SK-N-SH (cell line): ENCODE results near the gene GABRD. TPM values are rescaled to one million over a fixed set of nuclear protein-coding genes. Genes with fewer than 3 reads are reported as not detected.

Experiments used
- CTCF ChIA-PET: fragments of 300-600, 350-600 bp; formaldehyde crosslinking; extraction: SDS; loops from one replicate; lab custom pipeline; 2021; lab: Yijun Ruan, JAX
- POLR2A ChIA-PET: fragments of 350-600 bp; sonication (Branson Sonifier 250); formaldehyde crosslinking; extraction: SDS; loops from one replicate; lab custom pipeline; 2020; ENCODE audit warnings: antibody characterized with exemption, inconsistent platforms; lab: Yijun Ruan, JAX
- DNase-seq: peaks from one replicate; pipeline ENCODE4 v3.0.0; 2012
- H2AFZ ChIP-seq: fragments of 200-600 bp; sonication (generic); 2 replicates; pipeline ENCODE4 v1.8.1; 2016; ENCODE audit warnings: antibody characterized with exemption, mild to moderate bottlenecking, low read depth
- H3F3A ChIP-seq: fragments of 200-600 bp; sonication (generic); replicated peaks from 2 replicates; pipeline ENCODE3; 2016; ENCODE audit warnings: antibody characterized with exemption, mild to moderate bottlenecking; ENCODE audit not compliant: insufficient read depth
- H3K27ac ChIP-seq, 2 experiments: fragments of 200-500 bp in 1 of 2; fragments of 200-600 bp in 1 of 2; sonication (Bioruptor generic) in 1 of 2; sonication (generic), shearing (Covaris generic) in 1 of 2; 2 replicates each; pipeline versions ENCODE4 v1.5.1 to v1.6.1; 2014 to 2016; ENCODE audit warnings: low read depth in 2 of 2, inconsistent platforms in 1 of 2, low read length in 1 of 2, mild to moderate bottlenecking in 1 of 2, mixed read lengths in 1 of 2
- H3K27me3 ChIP-seq: fragments of 200-600 bp; sonication (generic), shearing (Covaris generic); 2 replicates; pipeline ENCODE4 v1.6.1; 2016; ENCODE audit warnings: mixed run types; ENCODE audit not compliant: insufficient read depth
- H3K36me3 ChIP-seq, 2 experiments: fragments of 200-500 bp in 1 of 2; fragments of 200-600 bp in 1 of 2; sonication (Bioruptor generic) in 1 of 2; sonication (generic) in 1 of 2; replicated peaks in 1 of 2; 2 replicates each; pipeline versions ENCODE3 to v1.5.1; 2014 to 2016; ENCODE audit warnings: low read length in 1 of 2, mild to moderate bottlenecking in 1 of 2; ENCODE audit not compliant: insufficient read depth in 2 of 2, control insufficient read depth in 1 of 2
- H3K4me1 ChIP-seq, 2 experiments: fragments of 200-500 bp in 1 of 2; fragments of 200-600 bp in 1 of 2; sonication (Bioruptor generic) in 1 of 2; sonication (generic), shearing (Covaris generic) in 1 of 2; 2 replicates each; pipeline versions ENCODE4 v1.5.1 to v1.6.1; 2014 to 2016; ENCODE audit warnings: low read depth in 1 of 2, low read length in 1 of 2, mixed run types in 1 of 2; ENCODE audit not compliant: insufficient read depth in 2 of 2, control insufficient read depth in 1 of 2
- H3K4me2 ChIP-seq: fragments of 200-600 bp; sonication (generic), shearing (Covaris generic); 2 replicates; pipeline ENCODE4 v1.6.1; 2017; ENCODE audit warnings: mixed run types
- H3K4me3 ChIP-seq, 2 experiments: fragments of 200-500 bp in 1 of 2; fragments of 200-600 bp in 1 of 2; sonication (Bioruptor generic) in 1 of 2; sonication (generic), shearing (Covaris generic) in 1 of 2; 2 replicates each; pipeline versions ENCODE4 v1.5.1 to v1.8.1; 2014 to 2016; ENCODE audit warnings: low read depth in 2 of 2, inconsistent platforms in 1 of 2, low read length in 1 of 2, mild to moderate bottlenecking in 1 of 2, mixed read lengths in 1 of 2, moderate library complexity in 1 of 2
- H3K79me2 ChIP-seq: fragments of 200-600 bp; sonication (generic); 2 replicates; pipeline ENCODE4 v1.8.1; 2017; ENCODE audit warnings: mild to moderate bottlenecking; ENCODE audit not compliant: insufficient read depth
- H3K9ac ChIP-seq: fragments of 200-600 bp; sonication (generic); 2 replicates; pipeline ENCODE4 v1.6.1; 2017; ENCODE audit warnings: mixed run types
- H3K9me2 ChIP-seq: fragments of 200-600 bp; sonication (generic); 2 replicates; pipeline ENCODE4 v1.6.1; 2017; ENCODE audit warnings: mixed run types
- H3K9me3 ChIP-seq: fragments of 200-600 bp; sonication (generic); 2 replicates; pipeline ENCODE4 v1.6.1; 2017; ENCODE audit warnings: mixed run types, mild to moderate bottlenecking, moderate library complexity
- H4K20me1 ChIP-seq: fragments of 200-600 bp; sonication (generic); 2 replicates; pipeline ENCODE4 v1.6.1; 2017; ENCODE audit warnings: mild to moderate bottlenecking, mixed run types; ENCODE audit not compliant: insufficient read depth
- CHD2 ChIP-seq: fragments of 150-350 bp; IDR thresholded peaks from 2 replicates; pipeline ENCODE4 v1.6.1; 2018; ENCODE audit warnings: low read length; ENCODE audit not compliant: partially characterized antibody
- CTCF ChIP-seq: fragments of 200-600 bp; sonication (generic); IDR thresholded peaks from 2 replicates; pipeline ENCODE4 v1.6.1; 2017; ENCODE audit warnings: antibody characterized with exemption, mild to moderate bottlenecking, moderate library complexity
- ELF1 ChIP-seq: IDR thresholded peaks from 2 replicates; pipeline ENCODE4 v1.4.0; 2012
- EP300 ChIP-seq, 2 experiments: IDR thresholded peaks; 2 replicates each; pipeline versions ENCODE4 v1.4.0 to v1.6.1; 2012; ENCODE audit warnings: borderline replicate concordance in 1 of 2, low read depth in 1 of 2, low read length in 1 of 2
- FOSL2 ChIP-seq: IDR thresholded peaks from 2 replicates; pipeline ENCODE4 v1.4.0; 2012; ENCODE audit warnings: low read depth, mild to moderate bottlenecking, moderate library complexity, borderline replicate concordance
- GABPA ChIP-seq: IDR thresholded peaks from 2 replicates; pipeline ENCODE4 v1.4.0; 2012; ENCODE audit warnings: low read depth, mild to moderate bottlenecking
- MAX ChIP-seq: IDR thresholded peaks from 2 replicates; pipeline ENCODE4 v1.4.0; 2012; ENCODE audit warnings: low read depth
- NFIC ChIP-seq: IDR thresholded peaks from 2 replicates; pipeline ENCODE4 v1.4.0; 2012; ENCODE audit warnings: borderline replicate concordance
- REST ChIP-seq: IDR thresholded peaks from 2 replicates; pipeline ENCODE4 v1.6.1; 2012; ENCODE audit warnings: mild to moderate bottlenecking, low read depth, low read length, moderate library complexity
- SMC3 ChIP-seq: IDR thresholded peaks from 2 replicates; pipeline ENCODE4 v1.6.1; 2012; ENCODE audit warnings: low read depth, low read length, improper control_type of control experiment
- TCF12 ChIP-seq: IDR thresholded peaks from 2 replicates; pipeline ENCODE4 v1.4.0; 2012
- ZBTB33 ChIP-seq: IDR thresholded peaks from 2 replicates; pipeline ENCODE4 v1.4.0; 2012; ENCODE audit warnings: low read depth, borderline replicate concordance
- WGBS: methylation state at CpG from one replicate; pipeline ENCODE4 v1.1.6; 2017; ENCODE audit warnings: low lambda C conversion rate; 5-methylcytosine and 5-hydroxymethylcytosine counted together
- polyA plus RNA-seq, 3 experiments: library from polyadenylated mRNA; depleted of rRNA; stranded (reverse); fragments of >200 nt; gene quantifications; 2 replicates each; pipeline ENCODE4 v1.2.3, GENCODE V29; 2012
- TF ChIP-seq, protein P1 (sequence below): IDR thresholded peaks from 2 replicates; pipeline ENCODE4; 2012
- TF ChIP-seq, protein P2 (sequence below): fragments of 150-350 bp; IDR thresholded peaks from 2 replicates; pipeline ENCODE4 v1.6.1; 2017; ENCODE audit warnings: antibody characterized with exemption, low read length, low read depth, borderline replicate concordance

Gene GABRD
- polyA plus RNA-seq, 1 of the 3 experiments (the other 2 are of a cell fraction), result 0.07 TPM

DNA sequence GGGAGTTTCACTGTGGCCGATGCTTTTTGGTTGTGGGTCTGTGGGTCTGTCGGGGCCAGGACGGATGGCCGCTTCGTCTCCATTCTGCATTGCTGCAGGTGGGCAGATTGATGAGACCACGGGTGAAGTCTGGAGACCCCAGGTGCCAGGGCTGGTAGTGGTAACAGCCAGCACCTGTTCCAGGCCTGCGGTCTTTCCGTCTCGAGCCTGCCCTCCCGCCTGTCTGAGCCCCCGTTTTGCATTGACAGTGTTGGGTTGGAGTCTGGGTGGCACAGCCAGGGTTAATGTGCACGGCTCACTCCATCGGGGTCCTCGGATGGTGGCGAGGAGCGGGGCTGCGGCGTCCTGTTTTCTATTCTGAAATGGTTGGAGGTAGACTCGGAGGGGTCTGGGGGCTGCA, 55.3 kb downstream of the GABRD start:
- no peak overlapping the region for H3K9ac ChIP-seq
- H3K9me3 ChIP-seq, result 0 out of 2 replicates have a peak, but pooled peaks cover 8% of the 10 kb centered on the region
- 15% methylated on average over 10 of the region's 19 CpGs for WGBS
- H3K79me2 ChIP-seq, result 0 out of 2 replicates have a peak, but pooled peaks cover 3% of the 10 kb centered on the region
- peak; percentile 72 for DNase-seq
- H3K27me3 ChIP-seq, result no peaks in the 10 kb centered on the region
- peak overlapping the region; percentile 85 for H3K4me2 ChIP-seq
- H3K36me3 ChIP-seq, result no peaks in the 10 kb centered on the region
- no peaks in the 10 kb centered on the region for H3K9me2 ChIP-seq
- TF ChIP-seq, protein P1, sequence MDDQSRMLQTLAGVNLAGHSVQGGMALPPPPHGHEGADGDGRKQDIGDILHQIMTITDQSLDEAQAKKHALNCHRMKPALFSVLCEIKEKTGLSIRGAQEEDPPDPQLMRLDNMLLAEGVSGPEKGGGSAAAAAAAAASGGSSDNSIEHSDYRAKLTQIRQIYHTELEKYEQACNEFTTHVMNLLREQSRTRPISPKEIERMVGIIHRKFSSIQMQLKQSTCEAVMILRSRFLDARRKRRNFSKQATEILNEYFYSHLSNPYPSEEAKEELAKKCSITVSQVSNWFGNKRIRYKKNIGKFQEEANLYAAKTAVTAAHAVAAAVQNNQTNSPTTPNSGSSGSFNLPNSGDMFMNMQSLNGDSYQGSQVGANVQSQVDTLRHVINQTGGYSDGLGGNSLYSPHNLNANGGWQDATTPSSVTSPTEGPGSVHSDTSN, result no peak
- TF ChIP-seq FOSL2 (no peak), ELF1 (no peak), NFIC (no peak), MAX (no peak), EP300 (IDR thresholded peaks at IDR 0.05; ENCODE audit: borderline replicate concordance in 1 of 2, low read depth in 1 of 2, low read length in 1 of 2) (no peak), CHD2 (no peak), TCF12 (no peak), SMC3 (no peak), GABPA (no peak), REST (no peak), CTCF (no peak), ZBTB33 (no peak)
- TF ChIP-seq, protein P2, sequence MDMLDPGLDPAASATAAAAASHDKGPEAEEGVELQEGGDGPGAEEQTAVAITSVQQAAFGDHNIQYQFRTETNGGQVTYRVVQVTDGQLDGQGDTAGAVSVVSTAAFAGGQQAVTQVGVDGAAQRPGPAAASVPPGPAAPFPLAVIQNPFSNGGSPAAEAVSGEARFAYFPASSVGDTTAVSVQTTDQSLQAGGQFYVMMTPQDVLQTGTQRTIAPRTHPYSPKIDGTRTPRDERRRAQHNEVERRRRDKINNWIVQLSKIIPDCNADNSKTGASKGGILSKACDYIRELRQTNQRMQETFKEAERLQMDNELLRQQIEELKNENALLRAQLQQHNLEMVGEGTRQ, result no peak
- TF ChIP-seq, all 33 proteins: peak for 0
- peak overlapping the region; percentile 62 to 63 for H3K4me3 ChIP-seq
- no peak overlapping the region; a peak in 1 of 4 replicates for H3K27ac ChIP-seq
- ChIA-PET CTCF (no interaction called here), POLR2A (no interaction called here)
- H4K20me1 ChIP-seq, result no peaks in the 10 kb centered on the region
- H3F3A ChIP-seq, result no peaks in the 10 kb centered on the region
- no peak overlapping the region for H2AFZ ChIP-seq
- peaks cover 0 to 20% of the 10 kb centered on the region in 2 experiments; a peak in 1 of 4 replicates for H3K4me1 ChIP-seq
